SH-SY5Y (cell line): ENCODE measurements around the gene ABCA7.

Experiments
- GATA2 ChIP-seq: IDR thresholded peaks from 2 replicates; pipeline ENCODE4 v1.6.1; 2011; ENCODE audit warnings: mild to moderate bottlenecking, low read depth, low read length
- GATA3 ChIP-seq: IDR thresholded peaks from 2 replicates; pipeline ENCODE4 v1.6.1; 2011; ENCODE audit warnings: low read depth, mild to moderate bottlenecking, low read length, moderate library complexity

DNA sequence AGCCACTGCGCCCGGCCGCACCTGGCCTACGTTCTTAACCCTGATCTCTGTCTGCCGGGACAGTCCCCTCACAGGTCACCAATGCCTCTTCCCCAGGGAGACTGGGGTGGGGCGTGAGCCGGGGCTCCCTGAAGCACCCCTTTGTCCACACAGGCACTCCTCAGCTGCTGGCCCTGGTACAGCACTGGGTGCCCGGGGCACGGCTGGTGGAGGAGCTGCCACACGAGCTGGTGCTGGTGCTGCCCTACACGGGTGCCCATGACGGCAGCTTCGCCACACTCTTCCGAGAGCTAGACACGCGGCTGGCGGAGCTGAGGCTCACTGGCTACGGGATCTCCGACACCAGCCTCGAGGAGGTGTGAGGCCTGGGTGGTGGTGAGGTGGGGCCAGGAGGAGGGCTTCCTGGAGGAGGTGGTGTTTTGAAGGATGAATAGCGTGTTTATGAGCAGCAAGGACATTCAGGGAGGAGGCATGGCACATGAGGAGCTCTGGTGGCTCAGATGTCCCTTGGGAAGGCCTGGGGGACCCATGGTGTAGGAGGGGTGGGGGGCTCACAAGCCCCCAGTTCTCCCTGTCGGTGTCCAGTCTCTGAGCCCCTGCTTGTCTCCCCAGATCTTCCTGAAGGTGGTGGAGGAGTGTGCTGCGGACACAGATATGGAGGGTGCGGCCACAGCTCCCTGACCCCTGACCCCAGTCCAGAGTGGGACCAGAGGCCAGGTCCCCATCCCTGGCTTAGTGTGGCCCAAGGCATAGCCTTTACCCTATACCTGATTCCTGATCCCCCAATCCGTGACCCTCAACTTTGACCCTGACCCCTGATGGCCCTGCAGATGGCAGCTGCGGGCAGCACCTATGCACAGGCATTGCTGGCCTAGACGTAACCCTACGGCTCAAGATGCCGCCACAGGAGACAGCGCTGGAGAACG, 13.5 kb downstream of the ABCA7 start:
- TF ChIP-seq GATA2 (no peak), GATA3 (no peak)
